Nucleus accumbens (tissue), 56 donors: ENCODE results near the gene PRDM10.
A peak's percentile ranks its signal among the peaks of the same experiment; 100 is the strongest.
"Not testable (repeated sequence)": the region's sequence is repeated elsewhere in the genome, so short reads cannot be mapped to it uniquely, and the experiment has no call there.

Experiments
- DNase-seq, 56 donors: peaks; one replicate each; lab custom pipeline; 2025; lab: John Stamatoyannopoulos, UW

Gene PRDM10

GRCh38 chr11:129910360-129910759, 92.3 kb downstream of the PRDM10 start:
- DNase-seq: no peak

GRCh38 chr11:129905402-129905801, 97.2 kb downstream of the PRDM10 start:
- DNase-seq: no peak

GRCh38 chr11:129896062-129896461, 106.6 kb downstream of the PRDM10 start:
- peak in 2 of 56 donors; percentile 10 to 33 for DNase-seq

- peak in 55 of 56 donors; percentile 8 to 92 (median 79) for DNase-seq
Observed at GRCh38 chr11:129895126-129896041, 107.3 kb downstream of the PRDM10 start, which contains the start of gene NFRKB. NFRKB (minus strand) TSS chr11:129895578; CDS start chr11:129892849, 2,729 bp downstream.

DNA sequence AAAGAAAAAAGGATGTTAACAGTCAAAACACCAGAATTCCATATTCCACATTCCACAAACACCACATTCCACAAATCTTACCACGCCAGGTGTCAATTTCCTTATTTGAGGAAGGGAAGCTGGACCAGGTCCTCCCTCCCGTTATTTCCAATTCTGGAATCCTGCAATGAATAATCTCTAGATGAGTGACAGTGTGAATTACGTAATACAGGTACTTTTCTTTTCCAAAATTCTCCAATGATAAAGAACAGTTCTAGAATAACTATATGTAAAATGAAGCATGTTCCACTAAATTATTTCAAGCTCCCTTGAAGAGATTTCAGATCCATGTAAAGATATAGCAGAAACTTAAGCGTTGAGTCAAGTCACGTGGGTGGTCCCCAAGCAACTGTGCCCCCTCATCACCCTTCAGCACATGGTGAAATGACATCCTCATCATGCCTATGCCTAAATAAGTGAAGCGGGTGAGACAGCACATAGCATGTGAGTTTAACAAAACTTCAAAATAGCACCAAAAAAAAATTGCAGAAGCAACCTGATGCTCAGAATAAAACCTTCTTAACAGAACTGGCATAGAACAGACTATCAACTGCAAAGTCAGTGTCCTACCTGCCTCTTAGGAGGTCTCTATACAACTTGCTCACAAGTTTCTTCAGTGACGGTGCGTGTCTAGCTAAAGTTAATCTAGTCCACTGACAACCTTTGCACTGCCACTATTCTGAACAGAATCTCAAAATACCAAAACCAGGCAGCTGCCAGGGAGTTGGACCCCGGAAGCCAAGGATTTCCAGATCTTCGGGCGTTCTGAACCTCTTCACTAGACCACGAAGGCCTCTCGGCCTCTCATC, 108.1 kb downstream of the PRDM10 start:
- DNase-seq: peak in 13 of 56 donors; percentile 2 to 38 (median 15)

DNA sequence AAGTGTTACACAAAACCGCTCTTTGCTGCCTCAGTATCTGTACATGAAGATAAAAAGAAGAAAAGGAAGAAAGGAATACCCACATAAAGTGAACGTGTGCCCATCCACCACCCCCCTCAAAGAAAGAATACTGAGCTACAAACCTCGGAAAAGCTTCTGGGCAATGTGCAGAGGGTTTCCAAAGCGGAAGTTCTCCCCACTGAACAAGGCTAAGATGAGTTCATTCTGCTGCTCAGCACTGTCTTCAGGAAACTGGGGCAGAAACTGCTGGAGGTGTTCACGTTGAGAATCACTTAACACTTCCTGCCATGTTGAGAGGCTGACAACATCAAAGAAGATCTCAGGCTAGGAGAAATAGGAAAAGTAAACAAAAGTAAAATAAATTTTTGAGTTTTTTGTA, 114.2 kb downstream of the PRDM10 start:
- DNase-seq: no peak

DNA sequence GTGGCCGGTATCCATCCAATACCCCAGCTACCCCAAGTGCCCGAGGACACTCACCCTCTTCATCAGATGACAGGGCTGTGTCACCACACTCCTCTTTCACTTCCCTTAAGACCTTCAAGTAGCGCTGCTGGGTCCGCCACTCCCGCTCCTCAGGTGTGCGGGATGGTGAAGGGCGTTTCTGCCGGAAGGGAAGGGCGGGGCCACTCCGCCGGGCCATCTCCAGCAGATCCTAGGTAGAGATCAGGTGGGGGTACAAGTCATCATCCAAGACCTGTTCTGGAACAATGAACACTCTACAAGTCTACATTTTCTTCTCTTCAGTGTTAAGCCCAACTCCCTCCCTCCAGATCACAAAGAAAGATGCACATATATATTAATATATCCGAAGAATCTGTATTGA, 117.3 kb downstream of the PRDM10 start:
- no peak for DNase-seq

DNA sequence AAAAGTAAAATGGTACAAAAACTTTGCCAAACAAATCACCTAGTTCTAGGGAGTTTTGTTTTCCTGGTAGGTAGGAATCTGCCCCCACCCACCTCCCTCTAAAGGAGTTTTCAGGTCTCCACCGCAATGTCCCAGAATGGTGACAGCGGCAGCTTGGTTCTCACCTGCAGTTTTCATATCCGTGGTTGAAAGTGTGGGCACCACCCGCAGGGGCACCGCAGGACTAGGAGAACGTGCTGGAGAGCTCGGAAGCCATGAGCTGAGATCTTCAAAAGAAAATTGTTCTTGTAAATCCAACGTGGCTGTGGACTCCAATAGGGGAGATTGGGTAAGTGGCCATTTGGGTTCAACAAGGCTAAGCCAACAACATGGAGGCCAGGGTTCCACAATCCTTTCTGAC, 118.1 kb downstream of the PRDM10 start:
- DNase-seq: no peak

- DNase-seq: peak in 7 of 56 donors; percentile 1 to 38 (median 7)
Observed at GRCh38 chr11:129881570-129882170, 121.0 kb downstream of the PRDM10 start.

- peak in 1 of 56 donors; percentile 4 for DNase-seq
Observed at GRCh38 chr11:129880311-129880710, 122.3 kb downstream of the PRDM10 start.

GRCh38 chr11:129871914-129872313, 130.7 kb downstream of the PRDM10 start:
- no peak for DNase-seq

DNA sequence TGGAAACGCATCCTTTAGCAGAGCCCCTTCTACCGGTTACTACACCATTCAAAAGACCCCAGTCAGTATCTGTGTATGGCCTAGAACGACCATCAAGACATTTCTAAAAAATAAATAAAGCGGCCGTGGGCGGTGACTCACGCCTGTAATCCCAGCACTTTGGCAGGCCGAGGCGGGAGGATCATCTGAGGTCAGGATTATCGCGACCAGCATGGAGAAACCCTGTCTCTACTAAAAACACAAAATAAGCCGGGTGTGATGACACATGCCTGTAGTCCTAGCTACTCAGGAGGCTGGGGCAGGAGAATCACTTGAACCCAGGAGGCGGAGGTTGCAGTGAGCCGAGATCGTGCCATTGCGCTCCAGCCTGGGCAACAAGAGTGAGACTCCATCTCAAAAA, 134.0 kb downstream of the PRDM10 start:
- not testable (repeated sequence) for DNase-seq

DNA sequence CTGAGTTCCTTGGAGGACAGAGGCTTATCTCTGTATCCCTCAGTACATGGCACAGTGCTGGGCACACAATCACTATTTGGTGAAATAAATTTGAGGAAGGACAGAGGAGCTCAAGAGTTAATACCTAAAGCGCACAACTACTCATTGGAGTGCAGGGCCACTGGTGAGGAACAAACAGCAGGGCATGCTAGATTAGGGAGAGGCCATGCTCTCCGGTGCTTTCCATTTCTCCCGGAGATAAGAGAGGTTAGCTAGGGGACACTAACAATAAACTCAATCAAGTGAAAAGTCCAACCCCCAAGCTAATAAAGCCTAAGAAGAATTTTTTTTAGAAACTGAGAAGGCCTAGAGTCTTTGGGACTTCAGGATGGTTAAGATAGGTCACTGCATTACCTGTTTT, 136.3 kb downstream of the PRDM10 start:
- no peak for DNase-seq

DNA sequence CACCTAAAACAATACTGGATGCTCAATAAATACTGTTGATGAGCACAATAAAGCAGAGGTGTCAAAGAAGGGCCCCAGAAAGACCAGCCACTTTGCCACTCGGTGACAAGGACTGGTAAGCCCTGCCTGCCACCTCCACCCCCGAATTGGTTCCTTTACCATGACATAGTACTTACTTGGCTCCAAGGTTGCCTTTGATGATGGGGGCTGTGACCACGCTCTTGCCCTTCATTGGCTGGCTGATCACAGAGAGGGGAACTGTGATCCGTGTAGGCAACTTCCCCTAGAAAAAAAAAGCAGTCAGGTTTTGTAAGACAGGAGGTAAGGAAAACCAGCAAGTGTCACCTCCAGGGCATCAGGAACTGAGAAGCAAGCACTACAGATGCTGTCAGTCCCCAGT, 136.9 kb downstream of the PRDM10 start:
- DNase-seq: peak in 1 of 56 donors; percentile 14

GRCh38 chr11:129864811-129865210, 137.8 kb downstream of the PRDM10 start:
- DNase-seq: no peak

GRCh38 chr11:129861702-129862522, 140.7 kb downstream of the PRDM10 start:
- DNase-seq: peak in 18 of 56 donors; percentile 2 to 54 (median 24)

DNA sequence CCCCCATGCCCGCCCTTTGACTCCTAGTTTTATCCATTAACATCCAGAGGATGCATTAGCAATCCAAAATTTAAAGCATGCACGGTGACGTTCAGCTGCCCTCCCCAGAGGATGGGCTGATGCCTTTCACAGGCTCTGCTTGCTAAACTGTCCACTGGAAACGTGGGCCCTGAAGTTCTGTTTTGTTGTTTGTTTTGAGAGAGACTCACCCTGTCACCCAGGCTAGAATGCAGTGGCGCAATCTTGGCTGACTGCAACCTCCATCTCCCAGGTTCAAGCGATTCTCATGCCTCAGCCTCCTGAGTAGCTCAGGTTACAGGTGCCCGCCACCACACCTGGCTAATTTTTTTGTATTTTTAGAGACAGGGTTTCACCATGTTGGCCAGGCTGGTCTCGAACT, 146.6 kb downstream of the PRDM10 start:
- DNase-seq: no peak

DNA sequence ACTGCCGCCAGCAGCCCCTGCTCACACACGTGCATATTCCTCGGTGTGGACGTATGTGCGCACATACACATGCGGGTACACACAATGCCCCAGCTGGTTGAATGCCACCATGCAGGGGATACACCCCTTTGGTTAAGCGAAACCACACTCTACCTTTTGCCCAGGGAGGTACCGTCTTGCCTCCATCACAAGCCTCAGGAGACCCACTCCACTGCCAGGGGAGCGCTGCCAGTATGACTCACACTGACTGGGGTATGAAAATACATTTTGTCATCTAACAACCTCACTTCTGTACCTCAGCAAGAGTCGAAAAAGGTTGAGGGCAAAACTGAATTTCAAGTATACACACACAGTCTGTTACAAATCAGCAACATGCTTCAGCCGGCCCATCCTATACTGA, 147.5 kb downstream of the PRDM10 start:
- no peak for DNase-seq

GRCh38 chr11:129854232-129854805, 148.3 kb downstream of the PRDM10 start:
- DNase-seq: no peak
